K562 (cell line): Measurements from ENCODE around the gene ERGIC1. TPM values are rescaled to one million over a fixed set of nuclear protein-coding genes. Genes with fewer than 3 reads are reported as not detected.

Experiments used
- ADNP ChIP-seq: fragments of 200-800 bp; sonication (Bioruptor generic); IDR thresholded peaks from 2 replicates; pipeline ENCODE4 v1.6.1; 2016; ENCODE audit warnings: missing genetic modification characterization, missing compliant biosample characterization
- ARID2 ChIP-seq: fragments of 450-650 bp; IDR thresholded peaks from 2 replicates; pipeline ENCODE4 v1.6.1; 2017; ENCODE audit warnings: antibody characterized with exemption, mild to moderate bottlenecking
- ARID3B ChIP-seq: fragments of 250-450 bp; sonication (Bioruptor Pico); IDR thresholded peaks from 2 replicates; pipeline ENCODE4 v1.4.0; 2020; ENCODE audit warnings: borderline replicate concordance
- BCOR ChIP-seq: fragments of 450-650 bp; IDR thresholded peaks from 2 replicates; pipeline ENCODE4 v1.6.1; 2016
- CBFA2T3 ChIP-seq: fragments of 450-650 bp; IDR thresholded peaks from 2 replicates; pipeline ENCODE4 v1.6.1; 2017
- CBX5 ChIP-seq: IDR thresholded peaks from 2 replicates; pipeline ENCODE4 v1.6.1; 2014; ENCODE audit warnings: low read depth, borderline replicate concordance
- CHCHD3 ChIP-seq: fragments of 250-450 bp; sonication (Bioruptor Pico); IDR thresholded peaks from 2 replicates; pipeline ENCODE4 v2.1.2; 2022; ENCODE audit warnings: mild to moderate bottlenecking
- DNMT1 ChIP-seq: fragments of 450-650 bp; IDR thresholded peaks from 2 replicates; pipeline ENCODE4 v1.6.1; 2016; ENCODE audit warnings: antibody characterized with exemption, mild to moderate bottlenecking
- DPF2 ChIP-seq: fragments of 450-650 bp; IDR thresholded peaks from 2 replicates; pipeline ENCODE4 v1.6.1; 2016
- FUS ChIP-seq: fragments of 200-400 bp; formaldehyde crosslinking; optimal IDR thresholded peaks from 2 replicates; pipeline ENCODE3; 2017; ENCODE audit warnings: low read depth, low read length
- HBP1 ChIP-seq: fragments of 450-650 bp; formaldehyde crosslinking; IDR thresholded peaks from 2 replicates; pipeline ENCODE4 v1.4.0; 2022; ENCODE audit warnings: missing genetic modification characterization
- HCFC1 ChIP-seq: IDR thresholded peaks from 2 replicates; pipeline ENCODE4 v1.6.1; 2012; ENCODE audit warnings: low read depth, low read length, improper control_type of control experiment
- KDM1A ChIP-seq, 2 experiments: fragments of 450-650 bp; IDR thresholded peaks; 2 replicates each; pipeline ENCODE4 v1.6.1; 2016; ENCODE audit warnings: mild to moderate bottlenecking in 2 of 2
- MECOM ChIP-seq: fragments of 250-450 bp; sonication (Bioruptor Pico); IDR thresholded peaks from 2 replicates; pipeline ENCODE4 v1.8.0; 2022; ENCODE audit warnings: inconsistent platforms
- MEIS2 ChIP-seq: fragments of 450-650 bp; IDR thresholded peaks from 2 replicates; pipeline ENCODE4 v1.6.1; 2014; ENCODE audit warnings: mild to moderate bottlenecking; ENCODE audit not compliant: partially characterized antibody
- PHF21A ChIP-seq: fragments of 450-650 bp; IDR thresholded peaks from 2 replicates; pipeline ENCODE4 v1.6.1; 2017; ENCODE audit warnings: low read depth, borderline replicate concordance
- POLR2B ChIP-seq: fragments of 450-650 bp; IDR thresholded peaks from 2 replicates; pipeline ENCODE4 v1.6.1; 2018; ENCODE audit warnings: low read depth; ENCODE audit not compliant: partially characterized antibody
- RAD21 ChIP-seq, 2 experiments: fragments of 250-450 bp in 1 of 2; fragments of 450-650 bp in 1 of 2; sonication (Bioruptor Pico) in 1 of 2; formaldehyde crosslinking in 1 of 2; IDR thresholded peaks in 1 of 2; conservative IDR thresholded peaks in 1 of 2; 2 replicates each; pipeline versions ENCODE4 v1.4.0 to v1.8.0; 2020 to 2022; ENCODE audit warnings: mild to moderate bottlenecking in 2 of 2, moderate library complexity in 1 of 2
- TFAM ChIP-seq: fragments of 250-450 bp; sonication (Bioruptor Pico); conservative IDR thresholded peaks from 2 replicates; pipeline ENCODE4 v1.5.0; 2021; ENCODE audit warnings: mild to moderate bottlenecking, moderate library complexity
- TGIF2 ChIP-seq: sonication (generic); formaldehyde crosslinking; IDR thresholded peaks from 2 replicates; pipeline ENCODE4 v1.8.1; 2022; ENCODE audit warnings: mild to moderate bottlenecking, missing genetic modification reagents, moderate library complexity
- ZBTB43 ChIP-seq: sonication (generic); formaldehyde crosslinking; IDR thresholded peaks from 2 replicates; pipeline ENCODE4 v1.8.0; 2023; ENCODE audit warnings: mild to moderate bottlenecking, missing genetic modification reagents
- ZNF224 ChIP-seq: sonication (generic); formaldehyde crosslinking; IDR thresholded peaks from 2 replicates; pipeline ENCODE4 v1.8.0; 2022; ENCODE audit warnings: mild to moderate bottlenecking, missing genetic modification reagents
- ZNF23 ChIP-seq: fragments of 250-450 bp; sonication (Bioruptor Pico); IDR thresholded peaks from 2 replicates; pipeline ENCODE4 v1.4.0; 2020; ENCODE audit warnings: mild to moderate bottlenecking
- ZNF324 ChIP-seq: fragments of 250-450 bp; sonication (Bioruptor Pico); IDR thresholded peaks from 2 replicates; pipeline ENCODE4 v1.4.0; 2020; ENCODE audit warnings: mild to moderate bottlenecking
- ZNF589 ChIP-seq: fragments of 200-800 bp; sonication (Bioruptor generic); IDR thresholded peaks from 2 replicates; pipeline ENCODE4 v1.6.1; 2016; ENCODE audit warnings: low read depth, missing genetic modification characterization, missing compliant biosample characterization
- ZNF668 ChIP-seq: fragments of 250-450 bp; sonication (Bioruptor Pico); IDR thresholded peaks from 2 replicates; pipeline ENCODE4 v1.8.0; 2022; ENCODE audit warnings: mild to moderate bottlenecking, inconsistent platforms
- ZNF707 ChIP-seq: fragments of 250-450 bp; sonication (Bioruptor Pico); conservative IDR thresholded peaks from 2 replicates; pipeline ENCODE4 v1.8.0; 2022; ENCODE audit warnings: inconsistent platforms, mild to moderate bottlenecking, moderate library complexity
- ZNF75A ChIP-seq: fragments of 450-650 bp; formaldehyde crosslinking; IDR thresholded peaks from 2 replicates; pipeline ENCODE4 v1.4.0; 2020; ENCODE audit warnings: mild to moderate bottlenecking
- ZNF785 ChIP-seq: fragments of 250-450 bp; sonication (Bioruptor Pico); IDR thresholded peaks from 2 replicates; pipeline ENCODE4 v1.4.0; 2020; ENCODE audit warnings: mild to moderate bottlenecking
- polyA plus RNA-seq, 8 experiments: library from polyadenylated mRNA; depleted of rRNA in 4 of 8; stranded (reverse) in 5 of 8; unstranded in 3 of 8; fragments of >200 nt; fragmentation: Nextera tagmentation in 2 of 8; fragmentation: Illumina TruSeq in 1 of 8; extraction: Ambion mirVana in 2 of 8; extraction: Trizol in 1 of 8; gene quantifications; 2 replicates each; pipeline versions ENCODE4 v1.2.1 to v1.2.3, GENCODE V29; 2011 to 2014; ENCODE audit warnings: inconsistent platforms in 1 of 8, missing spikeins in 1 of 8
- total RNA-seq, 7 experiments: library from RNA; depleted of rRNA in 6 of 7; stranded (reverse); fragments of >200 nt in 6 of 7; fragmentation: Illumina TruSeq in 2 of 7; extraction: Trizol in 2 of 7; gene quantifications; 2 replicates each; pipeline versions ENCODE4 v1.2.1 to v1.2.3, GENCODE V29; 2011 to 2021; ENCODE audit warnings: low replicate concordance in 1 of 7

ERGIC1 gene
- total and polyA plus RNA-seq, 9 of the 15 experiments (the other 6 are each of a cell fraction or from before 2014, with no cell fraction given): 5.5 to 68.4 (median 36.4) TPM

GRCh38 chr5:172910828-172911627 is 77.0 kb downstream of the ERGIC1 start (continued):
- no peak for TF ChIP-seq ARID2
- TF ChIP-seq MEIS2: no peak
- TF ChIP-seq KDM1A (IDR thresholded peaks at IDR 0.05): peak; percentile 29 to 63; a peak in 3 of 4 replicates
- no peak for TF ChIP-seq CBX5
- TF ChIP-seq MECOM: no peak
- no peak for TF ChIP-seq ZNF75A (CRISPR knock-in tag)
- TF ChIP-seq DPF2: no peak
- no peak for TF ChIP-seq TFAM
- no peak for TF ChIP-seq ARID3B (CRISPR knock-in tag)
- no peak for TF ChIP-seq ZNF707
- no peak for TF ChIP-seq ZNF785 (CRISPR knock-in tag)
- no peak for TF ChIP-seq ADNP (tag)
- TF ChIP-seq ZNF589 (CRISPR knock-in tag): no peak
- no peak for TF ChIP-seq FUS
- no peak for TF ChIP-seq TGIF2
- TF ChIP-seq ZNF23 (CRISPR knock-in tag): no peak
- no peak for TF ChIP-seq HBP1 (CRISPR knock-in tag)
- no peak for TF ChIP-seq CBFA2T3
- TF ChIP-seq HCFC1: no peak
- TF ChIP-seq DNMT1: no peak
- no peak for TF ChIP-seq ZNF324 (CRISPR knock-in tag)
- no peak for TF ChIP-seq ZBTB43 (CRISPR knock-in tag)
- peak in 1 of 2 experiments; percentile 23; a peak in 1 of 4 replicates for TF ChIP-seq RAD21 (CRISPR knock-in tag; conservative IDR thresholded peaks at IDR 0.05 in 1 of 2, IDR thresholded peaks at IDR 0.05 in 1 of 2)
- no peak for TF ChIP-seq PHF21A
- peak; percentile 58 for TF ChIP-seq BCOR
- TF ChIP-seq ZNF224 (CRISPR knock-in tag): no peak
- no peak for TF ChIP-seq ZNF668 (CRISPR knock-in tag)
- no peak for TF ChIP-seq POLR2B
- no peak for TF ChIP-seq CHCHD3 (CRISPR knock-in tag)
